Hematopoietic multipotent progenitor cell treated with erythropoietin and hydrocortisone succinate and interleukin-3 and kit ligand, for 6 days (in vitro differentiated cells): ENCODE measurements around the gene PRAMEF13.
"Not testable (repeated sequence)": the region's sequence is repeated elsewhere in the genome, so short reads cannot be mapped to it uniquely, and the experiment has no call there.

Experiments
- DNase-seq: peaks from one replicate; pipeline ENCODE4 v3.0.0-alpha.2; 2015

Gene PRAMEF13

DNA sequence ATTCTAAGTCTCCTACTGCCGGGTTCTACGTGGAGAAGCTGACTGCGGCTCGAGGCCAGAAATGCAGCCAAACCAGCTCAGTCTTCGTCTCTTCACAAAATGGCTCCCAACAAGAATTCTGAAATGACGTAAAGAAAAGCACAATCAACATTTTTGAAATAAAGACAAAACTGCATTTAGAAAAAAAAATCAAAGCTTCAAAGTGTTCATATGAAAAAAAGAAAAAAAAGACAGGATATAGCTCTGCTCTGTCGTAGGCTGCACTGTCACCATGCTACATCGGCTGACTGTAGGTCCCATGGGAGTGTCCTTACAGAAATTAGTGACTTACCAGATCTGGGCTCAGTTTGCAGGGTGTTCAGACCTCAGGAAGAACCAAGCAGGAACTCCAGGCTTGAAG, 35.7 kb downstream of the PRAMEF13 start, which contains the start of gene HNRNPCL4:
TSS of gene HNRNPCL4 (minus strand) at position 101 of the 400 bp plus-strand sequence. CDS start 164 bp downstream, outside the sequence.
- DNase-seq: not testable (repeated sequence)

DNA sequence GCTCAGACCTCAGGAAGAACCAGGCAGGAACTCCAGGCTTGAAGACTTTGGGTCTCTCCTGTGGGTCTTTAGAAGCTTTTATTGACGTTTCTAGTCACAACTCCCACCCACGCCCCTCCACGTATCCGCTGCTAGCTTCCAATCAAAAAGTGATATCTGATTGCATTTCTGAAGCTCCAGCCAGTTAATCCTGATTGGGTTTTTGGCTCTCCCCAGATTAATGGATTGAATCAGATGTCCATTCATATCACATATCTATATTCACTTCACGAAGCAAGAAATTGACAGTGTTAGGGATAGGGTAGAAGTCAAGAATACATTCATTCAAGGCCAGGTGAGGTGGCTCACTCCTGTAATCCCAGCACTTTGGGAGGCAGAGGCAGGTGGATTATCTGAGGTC, 45.3 kb downstream of the PRAMEF13 start, which contains the start of gene PRAMEF26:
TSS of gene PRAMEF26 (minus strand) at position 101 of the 400 bp plus-strand sequence. CDS start 2,914 bp downstream, outside the sequence.
- DNase-seq: not testable (repeated sequence)
